K562 (cell line): ENCODE measurements around the gene USP5. TPM values are rescaled to one million over a fixed set of nuclear protein-coding genes. Genes with fewer than 3 reads are reported as not detected.

ENCODE experiments used
- DLX4 ChIP-seq: fragments of 250-450 bp; sonication (Bioruptor Pico); IDR thresholded peaks from 2 replicates; pipeline ENCODE4 v1.6.1; 2021; ENCODE audit warnings: mild to moderate bottlenecking
- E2F4 ChIP-seq: sonication (generic); formaldehyde crosslinking; IDR thresholded peaks from 2 replicates; pipeline ENCODE4 v1.8.0; 2022; ENCODE audit warnings: mild to moderate bottlenecking, low read depth, missing genetic modification reagents
- ESRRB ChIP-seq: fragments of 250-450 bp; sonication (Bioruptor Pico); IDR thresholded peaks from 2 replicates; pipeline ENCODE4 v1.5.0; 2020; ENCODE audit warnings: mild to moderate bottlenecking, moderate library complexity, borderline replicate concordance
- FOS ChIP-seq: IDR thresholded peaks from 3 replicates; pipeline ENCODE4 v1.6.1; 2011; ENCODE audit not compliant: insufficient read length; ENCODE audit errors: extremely low read depth
- HMGXB4 ChIP-seq: sonication (generic); formaldehyde crosslinking; IDR thresholded peaks from 2 replicates; pipeline ENCODE4 v1.8.1; 2023; ENCODE audit warnings: mild to moderate bottlenecking, missing genetic modification reagents
- NKRF ChIP-seq: fragments of 450-650 bp; IDR thresholded peaks from 2 replicates; pipeline ENCODE4 v1.6.1; 2016; ENCODE audit warnings: borderline replicate concordance
- OTX1 ChIP-seq: fragments of 450-650 bp; formaldehyde crosslinking; IDR thresholded peaks from 2 replicates; pipeline ENCODE4 v1.4.0; 2022; ENCODE audit warnings: mild to moderate bottlenecking
- PHB2 ChIP-seq: fragments of 450-650 bp; IDR thresholded peaks from 2 replicates; pipeline ENCODE4 v1.6.1; 2017; ENCODE audit warnings: low read depth
- RBM15 ChIP-seq: fragments of 200-400 bp; formaldehyde crosslinking; IDR thresholded peaks from 2 replicates; pipeline ENCODE4 v1.6.1; 2018; ENCODE audit warnings: mild to moderate bottlenecking, low read length, moderate library complexity; ENCODE audit not compliant: insufficient read depth
- RUNX1 ChIP-seq: sonication (generic); IDR thresholded peaks from 2 replicates; pipeline ENCODE4 v1.6.1; 2016; ENCODE audit warnings: antibody characterized with exemption, low read depth
- TCFL5 ChIP-seq: fragments of 250-450 bp; sonication (Bioruptor Pico); conservative IDR thresholded peaks from 2 replicates; pipeline ENCODE4 v1.6.1; 2021; ENCODE audit warnings: mild to moderate bottlenecking, moderate library complexity, matching md5 sums
- ZNF197 ChIP-seq: fragments of 200-800 bp; sonication (Bioruptor generic); IDR thresholded peaks from 2 replicates; pipeline ENCODE4 v1.6.1; 2016; ENCODE audit warnings: low read depth, missing genetic modification characterization, missing compliant biosample characterization
- ZNF41 ChIP-seq: fragments of 250-450 bp; sonication (Bioruptor Pico); conservative IDR thresholded peaks from 2 replicates; pipeline ENCODE4 v1.4.0; 2020; ENCODE audit warnings: mild to moderate bottlenecking
- ZNF592 ChIP-seq: fragments of 450-650 bp; IDR thresholded peaks from 2 replicates; pipeline ENCODE4 v1.6.1; 2017; ENCODE audit warnings: antibody characterized with exemption, mild to moderate bottlenecking
- ZNF639 ChIP-seq, 2 experiments: fragments of 200-800 bp in 1 of 2; sonication (Bioruptor generic) in 1 of 2; sonication (generic) in 1 of 2; formaldehyde crosslinking in 1 of 2; IDR thresholded peaks in 1 of 2; conservative IDR thresholded peaks in 1 of 2; 2 replicates each; pipeline versions ENCODE4 v1.5.0 to v1.6.1; 2016 to 2020; ENCODE audit warnings: missing compliant biosample characterization in 1 of 2, missing genetic modification characterization in 1 of 2, missing genetic modification reagents in 1 of 2
- polyA plus RNA-seq, 8 experiments: library from polyadenylated mRNA; depleted of rRNA in 4 of 8; stranded (reverse) in 5 of 8; unstranded in 3 of 8; fragments of >200 nt; fragmentation: Nextera tagmentation in 2 of 8; fragmentation: Illumina TruSeq in 1 of 8; extraction: Ambion mirVana in 2 of 8; extraction: Trizol in 1 of 8; gene quantifications; 2 replicates each; pipeline versions ENCODE4 v1.2.1 to v1.2.3, GENCODE V29; 2011 to 2014; ENCODE audit warnings: inconsistent platforms in 1 of 8, missing spikeins in 1 of 8
- total RNA-seq, 7 experiments: library from RNA; depleted of rRNA in 6 of 7; stranded (reverse); fragments of >200 nt in 6 of 7; fragmentation: Illumina TruSeq in 2 of 7; extraction: Trizol in 2 of 7; gene quantifications; 2 replicates each; pipeline versions ENCODE4 v1.2.1 to v1.2.3, GENCODE V29; 2011 to 2021; ENCODE audit warnings: low replicate concordance in 1 of 7

USP5 gene
- total and polyA plus RNA-seq, 9 of the 15 experiments (the other 6 are each of a cell fraction or from before 2014, with no cell fraction given), result 1.4 to 107 (median 48.6) TPM

- TF ChIP-seq NKRF (peak; percentile 83), RBM15 (no peak), DLX4 (CRISPR knock-in tag) (no peak), PHB2 (no peak), FOS (peak; percentile 89), HMGXB4 (CRISPR knock-in tag) (no peak), OTX1 (CRISPR knock-in tag) (no peak), ZNF41 (CRISPR knock-in tag) (peak; percentile 71; the same call in 1 of the 2 replicates), RUNX1 (no peak), ZNF197 (CRISPR knock-in tag) (peak; percentile 99), E2F4 (CRISPR knock-in tag) (0 out of 2 replicates have a peak, but pooled peaks have one; percentile 51), TCFL5 (CRISPR knock-in tag) (peak; percentile 68; the same call in 1 of the 2 replicates), ZNF639 (CRISPR knock-in tag; conservative IDR thresholded peaks at IDR 0.05 in 1 of 2, IDR thresholded peaks at IDR 0.05 in 1 of 2) (peak in 1 of 2 experiments; percentile 92; a peak in 2 of 4 replicates), ESRRB (CRISPR knock-in tag) (no peak), ZNF592 (peak; percentile 99)
These were observed at the start of gene USP5 (continued) for GRCh38 chr12:6851921-6852650.
